ENCODE data around the gene QSOX2.

The QSOX2 gene

DNA sequence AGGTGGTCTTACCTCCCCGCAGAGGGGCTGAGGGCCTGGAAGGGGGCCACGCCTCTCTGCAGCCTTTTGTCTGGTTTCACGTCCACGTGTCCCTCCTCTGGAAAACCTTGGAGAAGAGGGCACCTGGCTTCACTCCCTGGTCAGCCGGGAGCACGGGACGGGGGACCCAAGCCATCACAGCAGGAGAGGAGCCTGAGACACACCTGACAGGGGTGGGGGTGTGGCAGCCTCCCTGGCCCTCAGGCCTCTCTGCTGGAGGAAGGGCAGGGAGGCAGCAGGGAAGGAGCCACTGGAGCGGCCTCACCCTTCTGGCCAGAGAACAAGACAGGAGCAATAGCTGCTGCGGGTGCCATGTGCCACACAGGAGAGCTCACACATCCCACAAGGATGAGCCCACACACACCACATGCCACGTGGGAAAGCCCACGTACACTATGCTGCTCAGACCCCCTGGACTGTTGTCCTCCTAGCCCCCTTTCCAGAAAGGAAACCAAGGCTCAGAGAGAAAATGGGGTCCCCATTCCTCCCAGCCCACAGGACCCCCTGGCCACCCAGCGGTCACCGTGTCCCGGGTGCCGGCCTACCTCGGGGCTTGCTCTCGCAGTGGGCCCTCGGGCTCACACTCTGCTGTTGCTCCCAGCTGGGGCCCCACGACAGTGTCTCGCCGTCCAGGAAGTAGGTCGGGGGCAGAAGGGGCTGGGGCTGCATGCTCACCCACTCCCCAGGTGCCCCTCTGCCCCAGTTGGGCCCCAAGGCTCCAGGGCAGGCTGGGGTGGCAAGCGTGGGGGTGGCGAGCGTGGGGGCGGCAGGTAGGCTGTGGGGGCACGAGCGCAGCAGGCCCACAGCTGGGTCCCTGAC lies 40.1 kb upstream of the QSOX2 start:
- Histone ChIP-seq H3K4me3 (IDR thresholded peaks at IDR 0.05; ENCODE audit: insufficient read depth, low read depth, low read length) (no peak overlapping the region), H3K4me2 (no peak overlapping the region), H3K27me3 (ENCODE audit: insufficient read depth, low read depth) (peaks cover 93% of the 10 kb centered on the region), H3K79me2 (ENCODE audit: insufficient read depth, low read depth) (no peaks in the 10 kb centered on the region), H4K20me1 (ENCODE audit: insufficient read depth) (no peaks in the 10 kb centered on the region), H3K36me3 (ENCODE audit: insufficient read depth) (no peaks in the 10 kb centered on the region), H3K4me1 (ENCODE audit: low read depth, poor library complexity, severe bottlenecking) (peaks cover 15% of the 10 kb centered on the region), H3K9ac (no peak overlapping the region), H3K27ac (no peak overlapping the region), H2AFZ (ENCODE audit: low read depth) (no peak overlapping the region)
- TF ChIP-seq, protein P1, sequence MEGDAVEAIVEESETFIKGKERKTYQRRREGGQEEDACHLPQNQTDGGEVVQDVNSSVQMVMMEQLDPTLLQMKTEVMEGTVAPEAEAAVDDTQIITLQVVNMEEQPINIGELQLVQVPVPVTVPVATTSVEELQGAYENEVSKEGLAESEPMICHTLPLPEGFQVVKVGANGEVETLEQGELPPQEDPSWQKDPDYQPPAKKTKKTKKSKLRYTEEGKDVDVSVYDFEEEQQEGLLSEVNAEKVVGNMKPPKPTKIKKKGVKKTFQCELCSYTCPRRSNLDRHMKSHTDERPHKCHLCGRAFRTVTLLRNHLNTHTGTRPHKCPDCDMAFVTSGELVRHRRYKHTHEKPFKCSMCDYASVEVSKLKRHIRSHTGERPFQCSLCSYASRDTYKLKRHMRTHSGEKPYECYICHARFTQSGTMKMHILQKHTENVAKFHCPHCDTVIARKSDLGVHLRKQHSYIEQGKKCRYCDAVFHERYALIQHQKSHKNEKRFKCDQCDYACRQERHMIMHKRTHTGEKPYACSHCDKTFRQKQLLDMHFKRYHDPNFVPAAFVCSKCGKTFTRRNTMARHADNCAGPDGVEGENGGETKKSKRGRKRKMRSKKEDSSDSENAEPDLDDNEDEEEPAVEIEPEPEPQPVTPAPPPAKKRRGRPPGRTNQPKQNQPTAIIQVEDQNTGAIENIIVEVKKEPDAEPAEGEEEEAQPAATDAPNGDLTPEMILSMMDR (conservative IDR thresholded peaks at IDR 0.05; ENCODE audit: low read depth, low read length) = no peak

DNA sequence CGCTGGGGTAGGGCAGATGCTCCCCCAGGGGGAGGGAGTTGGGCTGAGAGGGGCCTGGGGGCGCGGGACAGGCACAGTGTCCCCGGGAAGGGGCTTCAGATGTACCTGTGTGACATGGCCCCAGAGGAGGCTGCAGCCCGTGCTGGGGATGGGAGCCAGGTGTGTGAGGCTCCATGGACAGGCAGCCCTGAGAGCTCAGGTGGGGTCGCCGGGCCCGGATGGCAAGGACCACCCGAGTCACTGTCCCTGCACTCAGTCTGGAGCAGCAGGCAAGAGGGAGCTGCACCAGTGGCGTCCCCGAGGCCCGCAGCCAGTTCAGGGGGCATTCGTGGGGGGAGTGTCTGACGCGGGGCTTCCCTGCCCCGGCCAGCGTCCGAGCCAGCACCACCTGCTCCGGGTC lies 39.3 kb upstream of the QSOX2 start:
- Histone ChIP-seq H3K27me3 (ENCODE audit: insufficient read depth, low read depth) (peaks cover 93% of the 10 kb centered on the region), H3K79me2 (ENCODE audit: insufficient read depth, low read depth) (no peaks in the 10 kb centered on the region), H3K27ac (no peak overlapping the region), H3K4me1 (ENCODE audit: low read depth, poor library complexity, severe bottlenecking) (peaks cover 15% of the 10 kb centered on the region), H4K20me1 (ENCODE audit: insufficient read depth) (no peaks in the 10 kb centered on the region), H3K9ac (no peak overlapping the region), H3K36me3 (ENCODE audit: insufficient read depth) (no peaks in the 10 kb centered on the region), H3K4me3 (IDR thresholded peaks at IDR 0.05; ENCODE audit: insufficient read depth, low read depth, low read length) (no peak overlapping the region), H2AFZ (ENCODE audit: low read depth) (no peak overlapping the region), H3K4me2 (no peak overlapping the region)
- TF ChIP-seq, protein P1 (conservative IDR thresholded peaks at IDR 0.05; ENCODE audit: low read depth, low read length) = no peak

DNA sequence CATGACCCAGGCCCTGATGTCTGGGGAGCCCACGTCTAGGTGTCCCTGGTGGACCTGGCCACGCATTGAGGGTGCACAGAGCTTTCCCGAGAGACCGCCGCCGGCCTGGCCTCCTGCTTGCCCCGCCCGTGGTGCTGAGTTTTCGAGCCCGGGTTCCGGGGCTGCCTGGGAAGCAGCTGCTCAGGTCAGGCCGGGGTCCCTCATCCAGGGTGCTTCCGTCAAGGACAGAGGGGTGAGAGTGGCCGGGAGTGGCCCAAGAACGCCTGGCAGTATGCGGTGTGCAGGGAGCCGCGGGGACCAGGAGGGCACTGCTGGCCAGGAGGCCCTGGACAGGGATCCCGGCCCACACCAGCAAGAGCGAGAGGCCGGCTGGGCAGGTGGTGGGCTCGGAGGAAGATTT lies 38.7 kb upstream of the QSOX2 start:
- H3K27ac ChIP-seq = no peak overlapping the region
- H3K4me3 ChIP-seq (IDR thresholded peaks at IDR 0.05; ENCODE audit: insufficient read depth, low read depth, low read length) = no peak overlapping the region
- H3K9ac ChIP-seq = no peak overlapping the region
- H3K27me3 ChIP-seq (ENCODE audit: insufficient read depth, low read depth) = peaks cover 93% of the 10 kb centered on the region
- TF ChIP-seq, protein P1 (conservative IDR thresholded peaks at IDR 0.05; ENCODE audit: low read depth, low read length) = no peak; the same call in 1 of the 2 replicates
- H3K36me3 ChIP-seq (ENCODE audit: insufficient read depth) = no peaks in the 10 kb centered on the region
- peaks cover 15% of the 10 kb centered on the region for H3K4me1 ChIP-seq (ENCODE audit: low read depth, poor library complexity, severe bottlenecking)
- no peaks in the 10 kb centered on the region for H4K20me1 ChIP-seq (ENCODE audit: insufficient read depth)
- H3K4me2 ChIP-seq = no peak overlapping the region
- H3K79me2 ChIP-seq (ENCODE audit: insufficient read depth, low read depth) = no peaks in the 10 kb centered on the region
- H2AFZ ChIP-seq (ENCODE audit: low read depth) = no peak overlapping the region

DNA sequence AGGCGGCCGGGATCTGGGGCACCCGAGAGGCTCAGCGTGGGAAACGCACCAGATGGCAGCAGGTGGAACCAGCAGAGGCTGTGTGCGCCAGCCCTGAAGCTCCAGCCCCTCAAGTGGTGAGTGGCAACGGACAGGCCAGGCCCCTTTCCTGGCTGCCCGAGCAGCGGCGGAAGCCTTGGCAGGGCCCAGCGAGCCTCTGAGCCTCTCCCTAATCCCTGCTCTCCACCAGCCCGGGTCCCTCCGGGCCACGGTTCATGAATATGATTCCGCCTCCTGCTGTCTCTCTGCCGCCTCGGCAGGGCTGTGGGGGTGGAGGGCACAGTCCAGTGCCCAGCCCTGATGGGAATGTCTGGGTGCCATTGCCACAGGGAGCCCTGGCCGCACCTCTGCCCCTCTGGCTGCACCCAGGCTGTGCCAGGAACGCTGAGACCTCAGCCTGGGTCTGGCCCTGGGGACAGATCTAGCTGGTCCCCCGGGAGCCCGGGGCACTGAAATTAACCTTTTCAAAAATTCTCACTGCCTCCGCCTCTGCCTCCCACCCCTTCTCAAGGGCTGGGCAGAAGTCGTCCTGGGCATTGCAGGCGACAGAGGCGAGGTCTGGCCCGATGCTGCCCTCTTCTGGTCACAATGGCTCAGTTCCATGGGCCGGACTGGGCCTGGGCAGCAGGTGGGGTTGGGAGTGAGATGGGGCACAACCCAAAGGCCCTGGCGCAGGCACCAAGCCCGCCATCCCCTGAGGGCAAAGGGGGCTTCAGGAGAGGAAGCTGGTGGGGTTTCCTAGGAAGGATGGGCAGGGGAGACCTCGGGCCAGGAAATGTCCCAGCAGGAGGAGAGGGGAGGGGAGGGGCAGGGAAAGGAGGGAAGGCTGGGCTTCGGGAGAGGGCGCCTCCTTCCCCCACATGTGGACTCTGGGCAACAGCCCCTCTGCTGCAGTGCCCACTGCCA lies 38.0 kb upstream of the QSOX2 start:
- Histone ChIP-seq H3K79me2 (ENCODE audit: insufficient read depth, low read depth) (no peaks in the 10 kb centered on the region), H3K27ac (no peak overlapping the region), H4K20me1 (ENCODE audit: insufficient read depth) (no peaks in the 10 kb centered on the region), H2AFZ (ENCODE audit: low read depth) (peak overlapping the region; percentile 39; the same call in 1 of the 2 replicates), H3K36me3 (ENCODE audit: insufficient read depth) (no peaks in the 10 kb centered on the region), H3K27me3 (ENCODE audit: insufficient read depth, low read depth) (peaks cover 93% of the 10 kb centered on the region), H3K4me1 (ENCODE audit: low read depth, poor library complexity, severe bottlenecking) (peaks cover 15% of the 10 kb centered on the region), H3K4me3 (IDR thresholded peaks at IDR 0.05; ENCODE audit: insufficient read depth, low read depth, low read length) (no peak overlapping the region), H3K9ac (no peak overlapping the region), H3K4me2 (peak overlapping the region; percentile 70)
- TF ChIP-seq, protein P1 (conservative IDR thresholded peaks at IDR 0.05; ENCODE audit: low read depth, low read length) = peak; percentile 87
